H1 (cell line): ENCODE results near the gene BAHD1. TPM values are rescaled to one million over a fixed set of nuclear protein-coding genes. Genes with fewer than 3 reads are reported as not detected.

Source experiments
- CTCF ChIA-PET: fragments of 300-600 bp; sonication (Branson Sonifier 250); formaldehyde crosslinking; loops from one replicate; lab custom pipeline; 2021; ENCODE audit not compliant: partially characterized antibody; lab: Charles Lee
- POLR2A ChIA-PET: fragments of 300-600 bp; sonication (Branson Sonifier 250); formaldehyde crosslinking; loops from one replicate; lab custom pipeline; 2021; ENCODE audit warnings: inconsistent platforms; ENCODE audit not compliant: partially characterized antibody; lab: Charles Lee
- DNase-seq, 2 experiments: peaks; one replicate each; pipeline versions ENCODE4 v3.0.0 to v3.0.0-alpha.2; 2010 to 2022; ENCODE audit warnings: low spot score in 2 of 2, low read depth in 1 of 2, mixed read lengths in 1 of 2
- FAIRE-seq: peaks from 2 replicates; lab custom pipeline; 2011; peaks lifted over from hg19 to GRCh38; lab: Jason Lieb, UNC
- H2AFZ ChIP-seq: 2 replicates; pipeline ENCODE4 v1.8.1; 2012; ENCODE audit warnings: low read length, inconsistent platforms
- H2AK5ac ChIP-seq: 2 replicates; pipeline ENCODE4 v1.6.1; 2013; ENCODE audit warnings: low read depth, low read length
- H2BK120ac ChIP-seq: replicated peaks from 2 replicates; pipeline ENCODE3; 2013; ENCODE audit warnings: low read depth, low read length, inconsistent platforms
- H2BK12ac ChIP-seq: 2 replicates; pipeline ENCODE4 v1.6.1; 2013; ENCODE audit warnings: low read depth, low read length
- H2BK15ac ChIP-seq: 2 replicates; pipeline ENCODE4 v1.6.1; 2013; ENCODE audit warnings: low read length
- H2BK20ac ChIP-seq: 2 replicates; pipeline ENCODE4 v1.6.1; 2013; ENCODE audit warnings: low read length
- H2BK5ac ChIP-seq: 2 replicates; pipeline ENCODE4 v1.6.1; 2013; ENCODE audit warnings: low read depth, low read length
- H3K14ac ChIP-seq: 2 replicates; pipeline ENCODE4 v1.6.1; 2013; ENCODE audit warnings: inconsistent platforms; ENCODE audit not compliant: insufficient read length
- H3K18ac ChIP-seq: 2 replicates; pipeline ENCODE4 v1.6.1; 2013; ENCODE audit warnings: low read length; ENCODE audit errors: extremely low read depth
- H3K23ac ChIP-seq: 2 replicates; pipeline ENCODE4 v1.6.1; 2013; ENCODE audit warnings: inconsistent platforms; ENCODE audit not compliant: insufficient read length
- H3K23me2 ChIP-seq: 2 replicates; pipeline ENCODE4 v1.6.1; 2013; ENCODE audit warnings: low read depth, low read length
- H3K27ac ChIP-seq: 2 replicates; pipeline ENCODE4 v1.6.1; 2011; ENCODE audit warnings: low read depth, low read length, inconsistent platforms
- H3K27me3 ChIP-seq, 4 experiments: replicated peaks in 1 of 4; 1 replicate in 1 of 4; 2 replicates in 3 of 4; pipeline versions ENCODE4 v1.6.1 to v1.8.1; 2011 to 2013; ENCODE audit warnings: low read length in 3 of 4, mild to moderate bottlenecking in 3 of 4, inconsistent platforms in 2 of 4, mixed read lengths in 2 of 4, moderate library complexity in 1 of 4; ENCODE audit not compliant: control insufficient read depth in 3 of 4, insufficient read depth in 3 of 4; ENCODE audit errors: extremely low read depth in 1 of 4
- H3K36me3 ChIP-seq, 4 experiments: 2 replicates each; pipeline versions ENCODE4 v1.6.1 to v1.8.1; 2011 to 2013; ENCODE audit warnings: mild to moderate bottlenecking in 4 of 4, low read length in 3 of 4, moderate library complexity in 2 of 4, control low read depth in 1 of 4, inconsistent platforms in 1 of 4; ENCODE audit not compliant: insufficient read depth in 4 of 4, control insufficient read depth in 2 of 4
- H3K4ac ChIP-seq: replicated peaks from 2 replicates; pipeline ENCODE3; 2013; ENCODE audit warnings: low read length, low read depth, mixed read lengths, inconsistent platforms; ENCODE audit not compliant: insufficient read length
- H3K4me1 ChIP-seq, 4 experiments: replicated peaks in 1 of 4; 1 replicate in 1 of 4; 2 replicates in 3 of 4; pipeline versions ENCODE4 v1.6.1 to v1.8.1; 2011 to 2013; ENCODE audit warnings: low read length in 3 of 4, inconsistent platforms in 2 of 4, mixed read lengths in 1 of 4; ENCODE audit not compliant: insufficient read depth in 4 of 4, control insufficient read depth in 3 of 4
- H3K4me2 ChIP-seq, 2 experiments: 2 replicates each; pipeline versions ENCODE4 v1.6.1 to v1.8.1; 2011 to 2013; ENCODE audit warnings: low read depth in 2 of 2, low read length in 2 of 2, control low read depth in 1 of 2, inconsistent platforms in 1 of 2, mild to moderate bottlenecking in 1 of 2; ENCODE audit not compliant: insufficient read depth in 1 of 2
- H3K4me3 ChIP-seq, 4 experiments: fragments of 200-600, 300-600 bp in 1 of 4; sonication (generic), shearing (Covaris generic), sonication (Bioruptor Twin) in 1 of 4; 2 replicates each; pipeline versions ENCODE4 v1.5.1 to v1.8.1; 2011 to 2016; ENCODE audit warnings: low read length in 4 of 4, low read depth in 3 of 4, control low read depth in 2 of 4, inconsistent platforms in 2 of 4, mild to moderate bottlenecking in 2 of 4, mixed read lengths in 1 of 4, moderate library complexity in 1 of 4; ENCODE audit not compliant: insufficient read depth in 2 of 4; ENCODE audit errors: extremely low read depth in 1 of 4
- H3K56ac ChIP-seq: replicated peaks from 2 replicates; pipeline ENCODE3; 2013; ENCODE audit warnings: low read depth, mild to moderate bottlenecking, mixed read lengths, low read length, inconsistent platforms; ENCODE audit not compliant: insufficient read length
- H3K79me1 ChIP-seq: 2 replicates; pipeline ENCODE4 v1.6.1; 2013; ENCODE audit warnings: low read depth, low read length, control low read depth
- H3K79me2 ChIP-seq, 2 experiments: 2 replicates each; pipeline versions ENCODE4 v1.6.1 to v1.8.1; 2012 to 2013; ENCODE audit warnings: low read length in 2 of 2, mild to moderate bottlenecking in 2 of 2, inconsistent platforms in 1 of 2; ENCODE audit not compliant: insufficient read depth in 2 of 2, control insufficient read depth in 1 of 2
- H3K9ac ChIP-seq, 4 experiments: replicated peaks in 1 of 4; 1 replicate in 1 of 4; 2 replicates in 3 of 4; pipeline versions ENCODE4 v1.6.1 to v1.8.1; 2011 to 2013; ENCODE audit warnings: low read depth in 3 of 4, low read length in 3 of 4, control low read depth in 2 of 4, mild to moderate bottlenecking in 2 of 4, moderate library complexity in 2 of 4, inconsistent platforms in 1 of 4; ENCODE audit errors: extremely low read depth in 1 of 4
- H3K9me3 ChIP-seq, 2 experiments: 2 replicates each; pipeline versions ENCODE4 v1.6.1 to v1.8.1; 2012 to 2013; ENCODE audit warnings: mild to moderate bottlenecking in 2 of 2, moderate library complexity in 2 of 2, control low read depth in 1 of 2, inconsistent platforms in 1 of 2, low read depth in 1 of 2, low read length in 1 of 2, mixed read lengths in 1 of 2; ENCODE audit not compliant: insufficient read depth in 2 of 2
- H4K20me1 ChIP-seq, 2 experiments: replicated peaks in 1 of 2; 2 replicates each; pipeline versions ENCODE3 to v1.8.1; 2011 to 2013; ENCODE audit warnings: inconsistent platforms in 2 of 2, low read length in 2 of 2, mild to moderate bottlenecking in 1 of 2; ENCODE audit not compliant: insufficient read depth in 2 of 2, control insufficient read depth in 1 of 2
- H4K5ac ChIP-seq: 2 replicates; pipeline ENCODE4 v1.6.1; 2013; ENCODE audit warnings: low read length, low read depth, mixed read lengths, inconsistent platforms; ENCODE audit not compliant: insufficient read length
- H4K8ac ChIP-seq: 2 replicates; pipeline ENCODE4 v1.8.0; 2013; ENCODE audit warnings: mild to moderate bottlenecking, moderate library complexity, low read length, inconsistent platforms; ENCODE audit not compliant: insufficient read depth; ENCODE audit errors: extremely low read depth
- H4K91ac ChIP-seq: replicated peaks from 2 replicates; pipeline ENCODE3; 2013; ENCODE audit warnings: low read length, mixed read lengths, inconsistent platforms; ENCODE audit not compliant: insufficient read length
- ATF2 ChIP-seq: IDR thresholded peaks from 2 replicates; pipeline ENCODE4 v1.6.1; 2012; ENCODE audit warnings: low read length, inconsistent platforms
- CTCF ChIP-seq, 3 experiments: IDR thresholded peaks; 1 replicate in 2 of 3; 2 replicates in 1 of 3; pipeline versions ENCODE4 v1.5.1 to v1.6.1; 2011; ENCODE audit warnings: low read length in 3 of 3, mild to moderate bottlenecking in 3 of 3, inconsistent platforms in 2 of 3, low read depth in 1 of 3, moderate library complexity in 1 of 3; ENCODE audit not compliant: insufficient read depth in 1 of 3; ENCODE audit errors: control extremely low read depth in 1 of 3
- POLR2AphosphoS5 ChIP-seq: IDR thresholded peaks from 2 replicates; pipeline ENCODE4 v1.6.1; 2011; ENCODE audit warnings: low read depth, low read length
- WGBS, 2 experiments: shearing (Covaris generic) in 1 of 2; methylation state at CpG; one replicate each; pipeline versions ENCODE4 v1.1.6 to v1.1.7; 2013 to 2015; ENCODE audit warnings: low lambda C conversion rate in 2 of 2, mixed read lengths in 2 of 2, inconsistent platforms in 1 of 2, low coverage in 1 of 2, missing lambda C conversion rate in 1 of 2; ENCODE audit not compliant: insufficient replicate concordance in 2 of 2, insufficient coverage in 1 of 2, insufficient read length in 1 of 2; ENCODE audit errors: extremely low coverage in 1 of 2, missing lambda C conversion rate in 1 of 2; 5-methylcytosine and 5-hydroxymethylcytosine counted together
- polyA plus RNA-seq, 7 experiments: library from polyadenylated mRNA; depleted of rRNA in 3 of 7; stranded (reverse) in 5 of 7; unstranded in 2 of 7; fragments of >200 nt in 5 of 7; fragments of 200-250 nt in 2 of 7; gene quantifications; 1 replicate in 5 of 7; 2 replicates in 1 of 7; 4 replicates in 1 of 7; pipeline versions ENCODE4 v1.2.1 to v1.2.3, GENCODE V29; 2011 to 2013; ENCODE audit warnings: missing spikeins in 2 of 7, mixed read lengths in 2 of 7
- total RNA-seq: library from RNA; stranded (reverse); fragmentation: NEBNext Ultra II Directional; extraction: Animal tissue kit (Norgen Biotek cat#: 25700); gene quantifications from 2 replicates; pipeline ENCODE4 v1.2.1, GENCODE V29; 2021

BAHD1 gene
- total and polyA plus RNA-seq, 2 of the 8 experiments (the other 6 are each of a cell fraction or from before 2014, with no cell fraction given) = 15.0 to 38.9 TPM

DNA sequence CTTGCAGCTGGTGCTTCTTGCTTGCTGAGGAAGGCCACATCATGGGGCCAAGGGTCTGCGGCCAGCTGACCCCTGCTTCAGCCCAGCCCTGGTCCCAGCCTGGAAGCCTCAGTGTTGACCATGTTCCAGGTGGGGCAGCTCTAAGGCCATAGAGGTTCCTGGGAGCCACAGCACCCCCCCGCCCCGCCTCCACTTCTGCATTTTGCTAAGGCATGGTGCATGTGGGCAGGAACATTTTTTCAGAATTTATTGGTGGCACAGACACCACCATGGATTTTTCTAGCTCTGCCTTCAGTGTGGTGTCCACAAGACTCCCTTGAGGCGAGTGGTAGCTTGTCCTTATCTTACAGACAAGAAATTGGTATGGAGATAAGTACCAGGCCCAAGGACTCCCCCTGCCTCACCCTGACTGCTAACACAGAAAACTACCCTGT is 28.2 kb downstream of the BAHD1 start:
- Histone ChIP-seq H4K8ac (peak overlapping the region; percentile 58; the same call in 1 of the 2 replicates), H2BK20ac (no peak overlapping the region), H3K14ac (no peak overlapping the region), H3K23me2 (peaks cover 16% of the 10 kb centered on the region), H3K27ac (no peak overlapping the region), H3K79me1 (peaks cover 7% of the 10 kb centered on the region; the same call in 1 of the 2 replicates), H3K27me3 (peaks cover 0 to 3% (median 0%) of the 10 kb centered on the region in 4 experiments; a peak in 1 of 7 replicates), H3K36me3 (peaks cover 12 to 32% (median 25%) of the 10 kb centered on the region in 4 experiments; a peak in 7 of 8 replicates), H2BK15ac (no peak overlapping the region), H3K4me1 (peaks cover 0 to 17% (median 10%) of the 10 kb centered on the region in 4 experiments; a peak in 6 of 7 replicates), H3K4me2 (no peak overlapping the region), H2BK12ac (no peak overlapping the region), H2AK5ac (no peak overlapping the region), H4K20me1 (peaks cover 4 to 14% of the 10 kb centered on the region in 2 experiments), H3K56ac (no peak overlapping the region), H3K9me3 (no peaks in the 10 kb centered on the region), H3K23ac (no peak overlapping the region), H3K9ac (no peak overlapping the region), H4K91ac (no peak overlapping the region), H4K5ac (no peak overlapping the region), H3K4ac (no peak overlapping the region), H2BK5ac (no peak overlapping the region), H3K18ac (no peak overlapping the region), H3K4me3 (no peak overlapping the region), H2BK120ac (no peak overlapping the region), H2AFZ (no peak overlapping the region), H3K79me2 (no peaks in the 10 kb centered on the region)
- ChIA-PET POLR2A (interaction anchor here (0.7 to 3.5 kb wide), 6 partner anchors 12 to 114 kb away, joined by 3 to 21 read pairs (median 4); no protein-coding TSS in a partner anchor), CTCF (interaction anchor here (0.6 to 2.4 kb wide), 8 partner anchors 10 to 118 kb away, joined by 3 to 12 read pairs (median 8); partner anchors contain the start of gene PHGR1)
- 85% methylated on average over 4 of the region's 4 CpGs; no CpG with 5 or more reads in 1 of the 2 experiments for WGBS, 2 experiments
- TF ChIP-seq ATF2 (no peak), POLR2AphosphoS5 (no peak), CTCF (IDR thresholded peaks at IDR 0.05; ENCODE audit: control extremely low read depth in 1 of 3, insufficient read depth in 1 of 3, low read depth in 1 of 3, low read length in 3 of 3) (no peak)
- FAIRE-seq (no peak), DNase-seq (no peak)
